GM23338 (cell line): ENCODE measurements around the gene ISG20. TPM values are rescaled to one million over a fixed set of nuclear protein-coding genes. Genes with fewer than 3 reads are reported as not detected.

Experiments used
- ATAC-seq: fragments of 200-7000 bp; cut with Tn5 transposase; 3 replicates; pipeline ENCODE4 v1.9.1; 2020
- DNase-seq: peaks from one replicate; pipeline ENCODE4 v3.0.0-alpha.2; 2015; ENCODE audit warnings: low spot score
- H2AFZ ChIP-seq: fragments of 200-600 bp; sonication (generic); 2 replicates; pipeline ENCODE4 v1.8.0; 2016; ENCODE audit warnings: antibody characterized with exemption, mild to moderate bottlenecking, moderate library complexity
- H3F3A ChIP-seq: fragments of 200-600 bp; sonication (generic); replicated peaks from 2 replicates; pipeline ENCODE4 v1.8.0; 2017; ENCODE audit warnings: antibody characterized with exemption, mixed run types, low read depth
- H3K27ac ChIP-seq: fragments of 200-600 bp; sonication (generic); 2 replicates; pipeline ENCODE4 v1.6.1; 2016; ENCODE audit warnings: low read depth
- H3K27me3 ChIP-seq: fragments of 200-600 bp; sonication (generic); 2 replicates; pipeline ENCODE4 v1.8.0; 2016; ENCODE audit warnings: mild to moderate bottlenecking, mixed run types, moderate library complexity; ENCODE audit not compliant: insufficient read depth
- H3K36me3 ChIP-seq: fragments of 200-600 bp; sonication (generic); 2 replicates; pipeline ENCODE4 v1.8.0; 2016; ENCODE audit warnings: mild to moderate bottlenecking; ENCODE audit not compliant: insufficient read depth
- H3K4me1 ChIP-seq: fragments of 200-600 bp; sonication (generic); 2 replicates; pipeline ENCODE4 v1.8.0; 2016; ENCODE audit warnings: mild to moderate bottlenecking, moderate library complexity; ENCODE audit not compliant: insufficient read depth
- H3K4me2 ChIP-seq: fragments of 200-600 bp; sonication (generic); 2 replicates; pipeline ENCODE4 v1.7.1; 2017; ENCODE audit warnings: mixed run types
- H3K4me3 ChIP-seq: fragments of 200-600 bp; sonication (generic); 2 replicates; pipeline ENCODE4 v1.6.1; 2016; ENCODE audit warnings: mixed run types
- H3K79me2 ChIP-seq: fragments of 200-600 bp; sonication (generic); replicated peaks from 2 replicates; pipeline ENCODE4 v1.8.0; 2017; ENCODE audit warnings: mild to moderate bottlenecking; ENCODE audit not compliant: insufficient read depth
- H3K9me2 ChIP-seq: fragments of 200-600 bp; sonication (generic); 2 replicates; pipeline ENCODE4 v1.8.0; 2017; ENCODE audit not compliant: insufficient read depth
- H4K20me1 ChIP-seq: fragments of 200-600 bp; sonication (generic); replicated peaks from 2 replicates; pipeline ENCODE4 v1.8.0; 2017; ENCODE audit warnings: mild to moderate bottlenecking; ENCODE audit not compliant: insufficient read depth
- H3K27ac Mint-ChIP-seq: 2 replicates; pipeline ENCODE4 v1.8.0; 2020; ENCODE audit warnings: inconsistent platforms, mild to moderate bottlenecking, moderate library complexity, mixed read lengths
- H3K27me3 Mint-ChIP-seq: 3 replicates; pipeline ENCODE4 v1.8.0; 2022; ENCODE audit warnings: low read depth, mild to moderate bottlenecking, moderate library complexity, mixed read lengths, inconsistent platforms; ENCODE audit not compliant: insufficient read depth, poor library complexity
- H3K36me3 Mint-ChIP-seq: 3 replicates; pipeline ENCODE4 v1.8.0; 2021; ENCODE audit warnings: low read depth, mild to moderate bottlenecking, inconsistent platforms, moderate library complexity, mixed read lengths
- H3K4me1 Mint-ChIP-seq: 3 replicates; pipeline ENCODE4 v1.8.0; 2020; ENCODE audit warnings: mild to moderate bottlenecking, inconsistent platforms, mixed read lengths
- H3K4me3 Mint-ChIP-seq: 3 replicates; pipeline ENCODE4 v1.8.0; 2021; ENCODE audit warnings: moderate library complexity, mild to moderate bottlenecking, inconsistent platforms, mixed read lengths
- H3K9me3 Mint-ChIP-seq: 3 replicates; pipeline ENCODE4 v1.8.0; 2020; ENCODE audit warnings: moderate library complexity, mild to moderate bottlenecking, inconsistent platforms, mixed read lengths
- CREB1 ChIP-seq: fragments of 250-450 bp; sonication (Bioruptor Pico); IDR thresholded peaks from 2 replicates; pipeline ENCODE4 v1.5.0; 2020; ENCODE audit warnings: low read depth, mild to moderate bottlenecking, moderate library complexity
- CTCF ChIP-seq, 2 experiments: fragments of 200-600 bp in 1 of 2; sonication (generic) in 1 of 2; conservative IDR thresholded peaks; 2 replicates each; pipeline versions ENCODE4 v1.5.1 to v1.6.1; 2016 to 2017; ENCODE audit warnings: antibody characterized with exemption in 2 of 2, low read depth in 2 of 2, mild to moderate bottlenecking in 2 of 2, moderate library complexity in 1 of 2
- NANOG ChIP-seq: IDR thresholded peaks from 2 replicates; pipeline ENCODE4 v1.6.1; 2016; ENCODE audit warnings: antibody characterized with exemption, borderline replicate concordance
- REST ChIP-seq: IDR thresholded peaks from one replicate; pipeline ENCODE4 v1.6.1; 2018; ENCODE audit warnings: antibody characterized with exemption; ENCODE audit not compliant: unreplicated experiment
- ZNF331 ChIP-seq: fragments of 250-450 bp; sonication (Bioruptor Pico); IDR thresholded peaks from 2 replicates; pipeline ENCODE4 v1.5.0; 2020; ENCODE audit warnings: low read depth, mild to moderate bottlenecking, moderate library complexity
- polyA plus RNA-seq: library from polyadenylated mRNA; unstranded; fragments of >200 nt; fragmentation: Nextera tagmentation; extraction: Ambion mirVana; gene quantifications from 2 replicates; pipeline ENCODE4 v1.2.1, GENCODE V29; 2016
- total RNA-seq: library from RNA; depleted of rRNA; stranded (reverse); fragments of >200 nt; shearing (Covaris generic); gene quantifications from 2 replicates; pipeline ENCODE4 v1.2.3, GENCODE V29; 2014

Gene ISG20
- total and polyA plus RNA-seq, 2 experiments from 2014 or later, result 3.2 to 3.7 TPM

GRCh38 chr15:88603885-88604284 lies 34.9 kb upstream of the ISG20 start:
- H3K9me3 Mint-ChIP-seq, result no peaks in the 10 kb centered on the region
- Histone ChIP-seq H3K36me3 (no peaks in the 10 kb centered on the region), H3K27ac (no peak overlapping the region), H3K27me3 (peaks cover 71% of the 10 kb centered on the region), H3K79me2 (no peaks in the 10 kb centered on the region), H3K4me2 (peak overlapping the region; percentile 99), H3K4me3 (peak overlapping the region; percentile 82), H2AFZ (peak overlapping the region; percentile 91; the same call in 1 of the 2 replicates), H3K4me1 (peaks cover 48% of the 10 kb centered on the region), H3F3A (0 out of 2 replicates have a peak, but pooled peaks cover 15% of the 10 kb centered on the region), H4K20me1 (no peaks in the 10 kb centered on the region), H3K9me2 (no peaks in the 10 kb centered on the region)
- ATAC-seq (peak; percentile 15), DNase-seq (peak; percentile 47)
- no peak for TF ChIP-seq ZNF331 (CRISPR knock-in tag)
- TF ChIP-seq REST, result peak; percentile 3
- TF ChIP-seq CTCF (conservative IDR thresholded peaks at IDR 0.05; ENCODE audit: low read depth in 2 of 2), result peak; percentile 44 to 58
- peak overlapping the region; percentile 70 for H3K4me3 Mint-ChIP-seq
- no peak overlapping the region for H3K27ac Mint-ChIP-seq
- H3K4me1 Mint-ChIP-seq, result peaks cover 43% of the 10 kb centered on the region
- H3K36me3 Mint-ChIP-seq, result no peaks in the 10 kb centered on the region
- peaks cover 52% of the 10 kb centered on the region for H3K27me3 Mint-ChIP-seq

- peak; percentile 32 for ATAC-seq
- H3K4me2 ChIP-seq, result peak overlapping the region; percentile 99
Observed at GRCh38 chr15:88604381-88605188, 34.2 kb upstream of the ISG20 start.

More at GRCh38 chr15:88604381-88605188, 34.2 kb upstream of the ISG20 start:
- H3K79me2 ChIP-seq, result no peaks in the 10 kb centered on the region
- 0 out of 2 replicates have a peak, but pooled peaks cover 15% of the 10 kb centered on the region for H3F3A ChIP-seq
- H3K4me3 ChIP-seq, result peak overlapping the region; percentile 82
- Mint-ChIP-seq H3K27ac (no peak overlapping the region), H3K27me3 (peaks cover 55% of the 10 kb centered on the region), H3K4me3 (peak overlapping the region; percentile 70), H3K9me3 (no peaks in the 10 kb centered on the region), H3K36me3 (no peaks in the 10 kb centered on the region), H3K4me1 (peaks cover 48% of the 10 kb centered on the region)
- TF ChIP-seq NANOG (no peak), CTCF (conservative IDR thresholded peaks at IDR 0.05; ENCODE audit: low read depth in 2 of 2) (no peak), CREB1 (CRISPR knock-in tag) (peak; percentile 85)
- no peaks in the 10 kb centered on the region for H4K20me1 ChIP-seq
- no peaks in the 10 kb centered on the region for H3K36me3 ChIP-seq
- peak overlapping the region; percentile 91 for H2AFZ ChIP-seq
- DNase-seq, result peak; percentile 63
- H3K9me2 ChIP-seq, result no peaks in the 10 kb centered on the region
- H3K27me3 ChIP-seq, result peaks cover 74% of the 10 kb centered on the region
- H3K27ac ChIP-seq, result no peak overlapping the region
- peaks cover 54% of the 10 kb centered on the region for H3K4me1 ChIP-seq
